NT2/D1 (cell line): ENCODE data around the gene IRAK2.

Experiments used
- SUZ12 ChIP-seq: IDR thresholded peaks from 2 replicates; pipeline ENCODE4 v1.6.1; 2011; ENCODE audit not compliant: insufficient read length, insufficient read depth; ENCODE audit errors: extremely low read depth
- YY1 ChIP-seq: IDR thresholded peaks from 2 replicates; pipeline ENCODE4 v1.6.1; 2011; ENCODE audit not compliant: insufficient read length, insufficient read depth
- ZNF274 ChIP-seq: IDR thresholded peaks from 2 replicates; pipeline ENCODE4 v1.6.1; 2011; ENCODE audit warnings: mild to moderate bottlenecking, low read depth, low read length

GRCh38 chr3:10286133-10286524 lies 121.4 kb downstream of the IRAK2 start:
- no peak for TF ChIP-seq ZNF274
- TF ChIP-seq YY1, result no peak
- no peak for TF ChIP-seq SUZ12
